IMR-90 (cell line): ENCODE results near the gene KLHL13. TPM values are rescaled to one million over a fixed set of nuclear protein-coding genes. Genes with fewer than 3 reads are reported as not detected.

Experiments
- ATAC-seq: fragments of 200-7000 bp; cut with Tn5 transposase; 2 replicates; pipeline ENCODE4 v1.9.1; 2020; ENCODE audit warnings: low read depth, mild to moderate bottlenecking, moderate library complexity
- BruUV-seq: library from RNA; stranded (reverse); fragments of 400-500 nt; replicated peaks from 2 replicates; lab custom pipeline; 2021; lab: Mats Ljungman, UMichigan
- CTCF ChIA-PET: fragments of 300-600 bp; formaldehyde crosslinking; extraction: SDS; loops from one replicate; lab custom pipeline; 2021; ENCODE audit warnings: antibody characterized with exemption; lab: Yijun Ruan, JAX
- POLR2A ChIA-PET: fragments of 300-600 bp; sonication (Branson Sonifier 250); formaldehyde crosslinking; loops from one replicate; lab custom pipeline; 2022; ENCODE audit warnings: antibody characterized with exemption; ENCODE audit not compliant: unreplicated experiment; lab: Charles Lee
- DNase-seq: peaks from one replicate; pipeline ENCODE4 v3.0.0; 2013
- H2AFZ ChIP-seq: replicated peaks from 2 replicates; pipeline ENCODE3; 2013; ENCODE audit warnings: low read length, mild to moderate bottlenecking; ENCODE audit not compliant: poor library complexity
- H2AK5ac ChIP-seq: 2 replicates; pipeline ENCODE4 v1.6.1; 2013; ENCODE audit warnings: low read depth, low read length, inconsistent platforms
- H2AK9ac ChIP-seq: replicated peaks from 2 replicates; pipeline ENCODE3; 2013; ENCODE audit warnings: mild to moderate bottlenecking, low read depth, low read length, moderate library complexity; ENCODE audit not compliant: poor library complexity
- H2BK120ac ChIP-seq: 2 replicates; pipeline ENCODE4 v1.6.1; 2013; ENCODE audit warnings: low read depth, low read length, inconsistent platforms
- H2BK15ac ChIP-seq: 3 replicates; pipeline ENCODE4 v1.6.1; 2013; ENCODE audit warnings: low read depth, low read length, inconsistent platforms
- H2BK20ac ChIP-seq: 2 replicates; pipeline ENCODE4 v1.6.1; 2013; ENCODE audit warnings: low read depth, mild to moderate bottlenecking, inconsistent platforms, low read length, moderate library complexity
- H2BK5ac ChIP-seq: 2 replicates; pipeline ENCODE4 v1.6.1; 2013; ENCODE audit warnings: mild to moderate bottlenecking, low read depth, low read length, inconsistent platforms; ENCODE audit not compliant: poor library complexity, severe bottlenecking
- H3K14ac ChIP-seq: replicated peaks from 2 replicates; pipeline ENCODE4 v1.6.1; 2013; ENCODE audit warnings: low read depth, low read length, inconsistent platforms
- H3K18ac ChIP-seq: 2 replicates; pipeline ENCODE4 v1.6.1; 2013; ENCODE audit warnings: low read depth, low read length, control low read depth
- H3K23ac ChIP-seq: 2 replicates; pipeline ENCODE4 v1.6.1; 2013; ENCODE audit warnings: low read depth, low read length, inconsistent platforms
- H3K27ac ChIP-seq: 2 replicates; pipeline ENCODE4 v1.5.1; 2013; ENCODE audit warnings: mild to moderate bottlenecking, control low read depth, low read length; ENCODE audit not compliant: insufficient read depth
- H3K27me3 ChIP-seq: 2 replicates; pipeline ENCODE4 v1.6.1; 2013; ENCODE audit warnings: low read length; ENCODE audit not compliant: control insufficient read depth, insufficient read depth
- H3K36me3 ChIP-seq: 2 replicates; pipeline ENCODE4 v1.6.1; 2013; ENCODE audit warnings: low read length, mixed read lengths; ENCODE audit not compliant: control insufficient read depth, insufficient read depth
- H3K4ac ChIP-seq: 2 replicates; pipeline ENCODE4 v1.6.1; 2013; ENCODE audit warnings: low read depth, low read length, inconsistent platforms
- H3K4me1 ChIP-seq: 2 replicates; pipeline ENCODE4 v1.6.1; 2013; ENCODE audit warnings: low read length, mixed read lengths; ENCODE audit not compliant: control insufficient read depth, insufficient read depth
- H3K4me2 ChIP-seq: 2 replicates; pipeline ENCODE4 v1.6.1; 2013; ENCODE audit warnings: low read depth, mild to moderate bottlenecking, control low read depth, low read length, moderate library complexity
- H3K4me3 ChIP-seq: 2 replicates; pipeline ENCODE4 v1.5.1; 2013; ENCODE audit warnings: low read depth, mild to moderate bottlenecking, control low read depth, low read length, moderate library complexity; ENCODE audit not compliant: insufficient read depth
- H3K56ac ChIP-seq: 2 replicates; pipeline ENCODE4 v1.6.1; 2013; ENCODE audit warnings: low read length, inconsistent platforms; ENCODE audit not compliant: insufficient read depth; ENCODE audit errors: extremely low read depth
- H3K79me1 ChIP-seq, 2 experiments: 2 replicates each; pipeline ENCODE4 v1.6.1; 2013; ENCODE audit warnings: low read length in 2 of 2, inconsistent platforms in 1 of 2, low read depth in 1 of 2
- H3K9ac ChIP-seq: 2 replicates; pipeline ENCODE4 v1.6.1; 2013; ENCODE audit warnings: low read depth, low read length, control low read depth
- H3K9me1 ChIP-seq: 2 replicates; pipeline ENCODE4 v1.6.1; 2013; ENCODE audit warnings: low read length, inconsistent platforms; ENCODE audit not compliant: insufficient read depth
- H3K9me3 ChIP-seq: 2 replicates; pipeline ENCODE4 v1.6.1; 2013; ENCODE audit warnings: low read length; ENCODE audit not compliant: control insufficient read depth, insufficient read depth
- H4K20me1 ChIP-seq: 2 replicates; pipeline ENCODE4 v1.6.1; 2013; ENCODE audit warnings: low read length, inconsistent platforms; ENCODE audit not compliant: insufficient read depth
- H4K5ac ChIP-seq: 2 replicates; pipeline ENCODE4 v1.6.1; 2013; ENCODE audit warnings: mild to moderate bottlenecking, low read depth, low read length, control low read depth
- H4K8ac ChIP-seq, 2 experiments: 2 replicates each; pipeline ENCODE4 v1.6.1; 2013; ENCODE audit warnings: low read depth in 2 of 2, low read length in 2 of 2, control low read depth in 1 of 2, inconsistent platforms in 1 of 2
- H4K91ac ChIP-seq: 2 replicates; pipeline ENCODE4 v1.6.1; 2013; ENCODE audit warnings: low read depth, low read length, inconsistent platforms; ENCODE audit not compliant: insufficient read depth
- CEBPB ChIP-seq: IDR thresholded peaks from 2 replicates; pipeline ENCODE4 v1.6.1; 2012; ENCODE audit warnings: low read depth, low read length, improper control_type of control experiment
- ELK1 ChIP-seq: fragments of 150-350 bp; IDR thresholded peaks from 2 replicates; pipeline ENCODE4 v1.6.1; 2016; ENCODE audit warnings: low read depth, mild to moderate bottlenecking, low read length, moderate library complexity, borderline replicate concordance
- MXI1 ChIP-seq: IDR thresholded peaks from 2 replicates; pipeline ENCODE4 v1.6.1; 2012; ENCODE audit warnings: low read depth, mild to moderate bottlenecking, low read length, moderate library complexity, borderline replicate concordance
- RAD21 ChIP-seq: IDR thresholded peaks from 2 replicates; pipeline ENCODE4 v1.6.1; 2012; ENCODE audit warnings: low read length, improper control_type of control experiment
- WGBS, 2 experiments: methylation state at CpG; one replicate each; pipeline versions ENCODE4 v1.1.5 to v1.1.7; 2013; ENCODE audit warnings: missing lambda C conversion rate in 2 of 2; ENCODE audit not compliant: insufficient read length in 1 of 2; ENCODE audit errors: extremely low coverage in 2 of 2; 5-methylcytosine and 5-hydroxymethylcytosine counted together
- dilution Hi-C: fragments of 300-500 bp; cut with HindIII; formaldehyde crosslinking; loops from one replicate; pipeline ENCODE4 v1.14.3; 2018; ENCODE audit warnings: low sequenced_read_pairs; ENCODE audit not compliant: unreplicated experiment
- in situ Hi-C: fragments of 300-500 bp; cut with MboI; formaldehyde crosslinking; loops from 3 replicates; pipeline ENCODE4 v1.14.3; 2019; ENCODE audit warnings: low sequenced_read_pairs, inconsistent platforms, mixed read lengths
- intact Hi-C: fragments of 100-400 bp; cut with micrococcal nuclease; formaldehyde crosslinking; loops from 2 replicates; pipeline ENCODE4 v1.10.0; 2022
- polyA plus RNA-seq, 3 experiments: library from polyadenylated mRNA; depleted of rRNA; stranded (reverse); fragments of >200 nt; gene quantifications; 2 replicates each; pipeline ENCODE4 v1.2.3, GENCODE V29; 2012; ENCODE audit warnings: low replicate concordance in 1 of 3
- total RNA-seq: library from RNA; depleted of rRNA; stranded (reverse); fragments of >200 nt; gene quantifications from 2 replicates; pipeline ENCODE4 v1.2.3, GENCODE V29; 2012

The KLHL13 gene
- total and polyA plus RNA-seq, 2 of the 4 experiments (the other 2 are of a cell fraction) = 4.0 to 12.5 TPM

GRCh38 chrX:117987373-117987772 lies 129.2 kb downstream of the KLHL13 start:
- CTCF ChIA-PET = interaction anchor here (0.8 kb wide), 1 partner anchor 28 kb away, joined by 3 read pairs; no protein-coding TSS in a partner anchor
- no CpG with 5 or more reads among the region's 2 CpGs for WGBS, 2 experiments
- H3K9me3 ChIP-seq = no peaks in the 10 kb centered on the region
- H4K91ac ChIP-seq = no peak overlapping the region
- no peaks in the 10 kb centered on the region for H4K20me1 ChIP-seq
- no peak overlapping the region; the same call in 1 of the 2 replicates for H3K18ac ChIP-seq
- H4K5ac ChIP-seq = no peak overlapping the region
- H3K4me3 ChIP-seq = no peak overlapping the region
- no peak overlapping the region for H2AK9ac ChIP-seq
- no peak overlapping the region for H3K4ac ChIP-seq
- H3K9me1 ChIP-seq = no peaks in the 10 kb centered on the region
- no peaks in the 10 kb centered on the region for H3K79me1 ChIP-seq
- H2BK15ac ChIP-seq = no peak overlapping the region
- no peaks in the 10 kb centered on the region for H3K27me3 ChIP-seq
- H2AFZ ChIP-seq = no peak overlapping the region
- H3K23ac ChIP-seq = no peak overlapping the region
- no peak overlapping the region for H3K14ac ChIP-seq
- DNase-seq (peak; percentile 70), ATAC-seq (no peak; the same call in 1 of the 2 replicates)
- no peak overlapping the region for H3K56ac ChIP-seq
- peaks cover 5% of the 10 kb centered on the region; the same call in 1 of the 2 replicates for H3K4me1 ChIP-seq
- no peak overlapping the region for H2BK20ac ChIP-seq
- no peak overlapping the region for H4K8ac ChIP-seq
- POLR2A ChIA-PET = no interaction called here
- TF ChIP-seq ELK1 (no peak), RAD21 (no peak), CEBPB (0 out of 2 replicates have a peak, but pooled peaks have one; percentile 29), MXI1 (no peak)
- H3K36me3 ChIP-seq = no peaks in the 10 kb centered on the region
- no peak overlapping the region for H2AK5ac ChIP-seq
- no TSS peak for BruUV-seq
- intact Hi-C loops (no loop called here), in situ Hi-C loops (no loop called here), dilution Hi-C loops (no loop called here)
- no peak overlapping the region for H3K4me2 ChIP-seq
- H3K9ac ChIP-seq = no peak overlapping the region
- no peak overlapping the region for H2BK5ac ChIP-seq
- H3K27ac ChIP-seq = no peak overlapping the region
- H2BK120ac ChIP-seq = no peak overlapping the region
